ENCODE results near the gene CKS2.

The CKS2 gene

DNA sequence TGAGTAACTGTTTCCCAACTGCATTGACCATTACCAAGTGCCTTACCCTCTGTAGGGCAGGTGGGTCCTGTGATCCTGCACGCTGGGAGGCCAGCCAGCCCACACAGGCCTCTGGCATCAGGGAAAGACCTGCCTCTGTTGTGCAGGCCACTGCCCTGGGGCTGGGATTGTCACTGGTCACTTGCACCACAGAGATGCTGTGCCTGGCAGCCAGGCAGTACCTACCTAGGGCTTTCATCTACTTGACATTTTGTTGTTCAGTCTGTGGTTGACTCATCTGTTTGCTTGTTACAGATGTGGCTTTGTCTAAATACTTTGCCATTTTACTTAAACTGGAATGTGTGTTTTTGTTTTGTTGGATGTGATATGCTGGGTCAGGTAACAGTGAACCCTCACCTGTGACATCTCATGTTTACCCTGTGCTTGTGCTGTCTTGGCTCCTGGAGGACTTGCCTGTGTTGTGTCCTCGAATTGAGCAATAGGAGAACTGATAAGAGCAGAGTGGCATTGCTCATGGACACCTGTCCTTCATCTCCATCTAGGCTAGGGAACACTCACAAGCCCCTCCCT is 40.1 kb downstream of the CKS2 start:
- DNase-seq (ENCODE audit: low read depth, low spot score), result no peak

DNA sequence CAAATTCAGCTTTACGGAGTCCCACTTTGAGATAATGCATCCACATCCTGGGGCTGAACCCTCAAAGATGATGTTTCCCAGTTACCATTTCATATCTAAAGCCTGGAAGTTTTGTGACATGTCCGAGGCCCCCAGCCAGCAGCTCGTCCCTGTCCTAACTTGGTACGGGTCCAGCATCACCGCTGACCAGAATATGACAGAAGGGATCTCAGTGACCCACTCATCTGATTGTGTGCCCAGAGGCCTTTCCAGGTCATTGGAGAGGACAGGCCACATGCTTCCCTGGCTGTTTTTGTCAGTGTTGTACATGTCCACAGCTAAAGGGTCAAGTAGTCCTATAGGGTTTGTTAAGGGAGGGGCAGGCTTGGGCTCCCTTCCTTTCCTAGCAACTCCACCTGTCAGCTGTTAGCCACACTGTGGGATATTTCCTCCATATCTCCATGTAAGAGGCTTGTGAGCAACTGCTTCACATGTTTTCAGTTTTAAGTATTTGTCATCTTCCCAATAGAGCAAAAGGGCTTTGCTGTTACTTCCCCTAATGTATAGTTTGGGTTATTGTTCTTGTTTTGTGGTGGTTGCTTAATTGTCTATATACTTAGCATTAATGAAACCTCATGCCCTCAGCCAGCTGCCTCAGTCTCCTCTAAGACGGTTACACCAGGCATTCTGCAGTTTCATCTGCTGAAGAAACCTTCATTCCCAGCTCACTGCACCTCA is 40.7 kb downstream of the CKS2 start:
- DNase-seq (ENCODE audit: low read depth, low spot score), result no peak

DNA sequence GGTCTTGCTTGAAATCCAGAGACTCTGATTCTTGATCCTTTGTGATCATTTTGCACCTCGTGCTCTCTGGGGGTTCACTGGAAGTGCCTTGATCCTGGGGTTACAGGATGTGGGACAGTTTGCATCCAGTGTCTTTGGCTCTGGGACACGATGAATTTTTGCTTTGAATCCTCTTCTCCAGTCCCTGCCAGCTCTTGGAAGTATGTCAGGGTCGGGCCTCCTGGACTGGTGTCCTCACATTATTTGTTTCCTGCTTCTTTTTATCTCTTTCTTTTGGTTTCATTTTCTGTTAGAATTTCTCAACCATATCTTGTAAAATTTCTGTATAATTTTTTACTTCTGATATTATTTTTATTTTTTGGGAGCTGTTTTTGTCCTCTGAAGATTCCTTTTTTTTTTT is 41.5 kb downstream of the CKS2 start:
- no peak for DNase-seq (ENCODE audit: low read depth, low spot score)

DNA sequence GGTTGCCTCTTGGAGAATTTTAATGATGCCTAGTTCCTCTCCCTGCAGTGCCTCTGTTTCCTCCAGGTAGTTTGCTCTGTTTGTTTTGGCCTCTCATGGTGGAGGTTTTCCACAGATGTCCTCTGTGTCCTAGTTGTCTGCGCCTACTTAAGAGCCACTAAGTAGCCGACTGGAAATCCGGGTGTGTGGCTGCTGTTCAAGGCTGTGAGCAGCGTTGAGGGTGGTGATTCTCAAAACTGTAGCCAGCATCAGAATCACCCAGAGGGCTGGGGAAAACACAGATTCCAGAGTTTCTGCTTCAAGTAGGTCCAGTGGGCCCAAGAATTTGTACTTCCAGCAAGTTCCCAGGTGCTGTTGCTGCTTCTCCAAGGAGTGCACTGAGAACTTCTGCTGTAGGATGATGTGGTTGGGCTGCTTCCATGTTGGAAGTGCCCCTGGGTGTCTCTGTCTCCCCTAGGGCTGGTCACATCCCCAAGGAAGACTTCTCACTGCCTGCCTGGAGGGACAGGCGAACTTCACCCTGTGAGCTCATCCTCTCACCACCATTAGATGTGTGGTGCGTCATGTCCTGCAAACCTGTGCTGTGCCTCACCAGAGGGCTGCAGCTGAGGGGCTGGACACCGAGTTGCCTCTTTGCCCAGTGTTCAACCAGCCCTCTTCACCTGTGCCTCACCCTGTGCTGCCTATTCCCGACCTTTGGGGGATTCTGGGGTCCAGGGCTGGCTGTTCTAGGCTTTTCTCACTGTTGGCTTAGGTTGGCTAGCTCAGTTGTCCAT is 42.1 kb downstream of the CKS2 start:
- DNase-seq (ENCODE audit: low read depth, low spot score), result no peak

DNA sequence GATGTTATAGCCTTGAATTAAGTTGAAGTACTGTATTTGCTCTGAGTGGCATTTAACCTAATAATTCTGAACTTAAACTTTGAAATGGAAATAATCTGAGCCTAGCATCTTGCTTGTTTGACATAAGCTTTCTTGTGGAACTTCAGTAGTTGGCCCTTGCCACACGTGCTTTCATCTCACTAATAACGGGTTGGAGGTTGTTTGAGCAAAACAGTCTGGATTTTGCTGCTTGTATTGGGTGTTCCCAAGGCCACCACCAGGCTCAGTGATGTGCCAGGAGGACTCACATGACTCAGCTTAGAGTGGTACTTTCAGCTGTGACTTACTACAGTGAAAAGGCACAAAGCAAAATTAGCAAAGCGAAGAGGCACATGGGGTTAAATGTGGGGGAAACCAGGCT is 43.0 kb downstream of the CKS2 start:
- no peak for DNase-seq (ENCODE audit: low read depth, low spot score)

DNA sequence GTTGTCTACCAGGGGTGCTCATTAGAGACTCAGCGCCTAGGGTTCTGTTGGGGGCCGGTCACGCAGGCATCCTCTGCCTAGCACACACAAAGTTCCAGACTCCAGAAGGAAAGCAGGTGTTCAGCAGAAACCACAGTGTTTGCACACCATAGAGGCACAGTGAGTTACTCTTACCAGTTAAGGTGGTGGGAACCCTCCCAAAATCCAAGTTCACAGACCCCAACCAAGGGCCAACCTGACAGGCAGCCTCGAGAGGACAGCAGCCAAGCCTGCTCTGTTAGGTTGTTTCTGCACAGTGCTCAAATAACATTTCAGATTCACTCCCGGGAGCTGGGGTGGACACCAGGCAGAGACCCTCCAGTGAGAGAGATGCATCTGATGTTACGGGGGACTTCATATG is 43.5 kb downstream of the CKS2 start:
- DNase-seq (ENCODE audit: low read depth, low spot score), result no peak

DNA sequence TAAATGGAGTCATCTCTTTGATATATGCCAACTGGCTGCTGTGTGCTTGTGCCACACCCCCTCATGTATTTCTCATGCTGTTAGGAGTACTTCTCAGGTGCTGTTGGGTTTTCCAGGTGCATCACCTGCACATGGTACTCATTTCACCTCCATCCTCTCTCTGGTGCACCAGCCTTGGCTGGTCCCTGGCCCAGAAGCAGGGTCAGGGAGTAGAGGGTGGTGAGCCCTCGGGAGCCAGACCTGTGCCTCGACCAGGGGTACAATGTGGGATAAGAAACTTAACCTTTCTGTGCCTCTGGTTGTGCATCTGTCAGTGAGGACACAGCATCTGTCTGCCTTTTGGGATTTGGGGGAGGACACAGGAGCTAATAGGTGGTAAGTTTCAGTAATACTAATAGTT is 45.8 kb downstream of the CKS2 start:
- no peak for DNase-seq (ENCODE audit: low read depth, low spot score)

DNA sequence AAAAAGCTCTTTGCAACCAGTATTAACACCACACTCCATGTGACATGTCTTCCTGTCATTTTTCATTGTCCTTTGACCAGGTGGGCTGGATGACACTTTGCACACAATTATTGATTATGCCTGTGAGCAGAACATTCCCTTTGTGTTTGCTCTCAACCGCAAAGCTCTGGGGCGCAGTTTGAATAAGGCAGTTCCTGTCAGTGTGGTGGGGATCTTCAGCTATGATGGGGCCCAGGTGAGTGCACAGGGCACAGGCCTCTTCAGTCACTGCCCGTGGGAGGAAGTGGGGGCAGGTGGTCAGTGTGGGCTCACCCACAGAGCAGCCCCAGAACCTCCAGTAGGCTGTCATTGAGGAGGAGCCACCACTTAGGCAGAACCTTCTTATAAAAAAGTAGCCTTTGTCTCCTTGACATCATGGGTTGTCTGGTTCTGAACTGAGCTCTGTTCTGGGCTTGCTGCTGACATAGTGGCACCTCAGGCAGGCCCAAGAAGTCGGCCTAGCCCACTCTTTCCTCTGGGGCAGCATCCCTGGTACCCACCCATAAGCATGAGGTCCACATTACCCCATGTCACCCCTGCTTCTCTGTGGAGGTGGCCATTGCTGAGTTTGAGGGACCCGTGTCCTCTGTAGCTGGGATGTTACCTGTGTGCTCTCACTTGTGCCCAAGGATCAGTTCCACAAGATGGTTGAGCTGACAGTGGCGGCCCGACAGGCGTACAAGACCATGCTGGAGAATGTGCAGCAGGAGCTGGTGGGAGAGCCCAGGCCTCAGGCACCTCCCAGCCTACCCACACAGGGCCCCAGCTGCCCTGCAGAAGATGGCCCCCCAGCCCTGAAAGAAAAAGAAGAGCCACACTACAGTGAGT is 46.6 kb downstream of the CKS2 start:
- DNase-seq (ENCODE audit: low read depth, low spot score), result no peak

DNA sequence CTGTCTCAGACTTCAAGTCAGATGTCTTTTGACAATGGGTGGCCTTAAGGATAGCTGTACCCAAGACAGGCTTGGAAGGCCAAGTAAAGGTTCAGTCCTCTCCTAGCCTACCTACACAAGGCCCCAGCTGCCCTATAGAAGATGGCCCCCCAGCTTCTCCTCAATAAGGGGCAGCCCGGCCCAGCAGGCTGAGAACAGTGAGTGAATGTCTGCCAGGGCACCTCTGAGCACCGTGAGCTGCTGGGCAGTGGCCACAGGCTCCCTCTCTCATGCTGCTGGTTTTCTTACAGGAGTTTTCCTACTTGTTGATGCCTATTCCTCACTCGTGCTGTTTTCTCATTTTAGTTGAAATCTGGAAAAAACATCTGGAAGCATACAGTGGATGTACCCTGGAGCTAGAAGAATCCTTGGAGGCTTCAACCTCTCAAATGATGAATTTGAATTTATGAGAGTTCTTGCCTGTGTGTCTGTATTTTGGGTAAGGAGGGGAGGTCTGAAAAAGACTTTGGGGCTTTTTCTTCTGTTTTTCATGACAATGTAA is 47.5 kb downstream of the CKS2 start:
- no peak for DNase-seq (ENCODE audit: low read depth, low spot score)

DNA sequence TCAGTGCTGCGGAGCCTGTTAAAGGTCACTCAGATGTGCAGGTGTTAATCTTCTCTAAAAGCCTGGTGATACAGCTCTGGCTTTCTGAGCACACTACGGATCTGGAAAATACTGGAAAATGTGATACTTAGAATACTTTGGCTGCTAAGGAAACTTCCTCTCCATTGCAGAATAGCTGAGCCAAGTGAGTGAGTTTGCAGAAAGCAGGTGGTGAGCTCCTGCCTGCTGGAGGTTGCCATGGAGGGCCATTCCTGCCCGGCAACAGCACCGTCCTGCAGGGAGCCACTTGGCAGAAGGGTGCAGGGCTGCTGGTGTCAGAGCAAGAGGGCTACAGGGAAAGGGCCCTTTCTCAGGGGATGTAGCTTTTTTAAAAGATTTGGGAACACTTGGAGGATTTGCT is 48.0 kb downstream of the CKS2 start:
- DNase-seq (ENCODE audit: low read depth, low spot score), result no peak

DNA sequence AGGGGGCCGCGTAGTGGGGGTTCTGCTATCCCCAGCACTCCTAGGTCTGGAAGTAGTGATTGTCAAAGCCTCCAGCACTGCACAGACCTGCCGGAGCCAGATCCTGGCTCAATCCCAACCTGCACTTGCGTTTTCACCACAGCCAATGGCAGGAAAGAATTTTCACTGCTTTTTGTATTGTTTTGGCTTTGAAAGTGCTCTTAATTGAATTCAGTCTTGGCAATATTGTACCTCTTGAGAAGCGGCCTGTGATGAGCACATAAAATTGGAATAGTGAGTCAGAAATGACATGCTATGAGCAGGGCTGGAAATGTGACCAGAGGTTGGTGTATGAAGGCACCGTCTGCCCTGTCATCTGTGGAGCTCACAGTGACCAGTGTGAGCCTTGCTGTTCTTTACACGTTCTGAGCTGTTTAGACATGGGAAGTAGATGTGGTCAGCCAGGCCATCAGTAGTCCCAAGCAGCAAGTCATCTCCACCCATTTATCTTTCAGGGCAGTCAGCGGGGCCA is 48.8 kb downstream of the CKS2 start:
- no peak for DNase-seq (ENCODE audit: low read depth, low spot score)

DNA sequence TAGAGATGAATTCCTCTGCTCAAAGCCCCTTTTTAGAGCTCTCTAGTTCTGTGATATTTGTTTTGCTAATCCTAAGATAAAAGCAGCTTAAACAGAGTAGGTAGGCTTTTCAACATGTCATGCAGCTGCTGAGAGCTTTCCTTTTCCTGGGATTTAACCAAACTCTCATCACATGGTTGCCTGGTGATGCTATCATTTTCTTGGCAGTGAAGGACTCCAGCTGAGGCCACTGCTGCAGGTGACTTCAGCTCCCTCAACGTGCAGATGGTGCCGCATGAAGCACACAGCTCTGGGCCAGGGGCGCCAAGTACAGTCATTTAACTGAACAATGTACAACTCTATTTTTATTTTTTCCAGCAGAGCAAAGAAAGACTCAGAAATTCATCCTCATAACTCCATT is 49.5 kb downstream of the CKS2 start:
- no peak for DNase-seq (ENCODE audit: low read depth, low spot score)

DNA sequence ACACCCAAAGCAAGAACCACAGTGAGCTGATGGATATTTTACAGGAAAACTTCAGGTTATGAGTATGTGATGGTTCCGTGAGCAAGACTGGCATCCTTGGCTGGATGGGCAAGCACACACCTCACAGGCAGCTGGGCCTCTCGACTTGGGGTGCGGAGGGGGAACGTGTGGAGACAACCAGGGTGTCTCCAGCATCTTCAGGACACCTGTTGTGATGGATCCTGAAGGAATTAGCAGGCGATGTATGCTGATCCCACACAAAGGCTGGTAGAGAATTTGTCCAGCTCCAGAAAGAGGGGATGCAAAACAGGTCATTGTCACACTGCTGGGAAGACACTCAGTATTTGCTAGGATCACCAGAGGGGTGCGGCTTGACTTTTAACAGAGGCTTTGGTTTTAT is 50.0 kb downstream of the CKS2 start:
- DNase-seq (ENCODE audit: low read depth, low spot score), result no peak

DNA sequence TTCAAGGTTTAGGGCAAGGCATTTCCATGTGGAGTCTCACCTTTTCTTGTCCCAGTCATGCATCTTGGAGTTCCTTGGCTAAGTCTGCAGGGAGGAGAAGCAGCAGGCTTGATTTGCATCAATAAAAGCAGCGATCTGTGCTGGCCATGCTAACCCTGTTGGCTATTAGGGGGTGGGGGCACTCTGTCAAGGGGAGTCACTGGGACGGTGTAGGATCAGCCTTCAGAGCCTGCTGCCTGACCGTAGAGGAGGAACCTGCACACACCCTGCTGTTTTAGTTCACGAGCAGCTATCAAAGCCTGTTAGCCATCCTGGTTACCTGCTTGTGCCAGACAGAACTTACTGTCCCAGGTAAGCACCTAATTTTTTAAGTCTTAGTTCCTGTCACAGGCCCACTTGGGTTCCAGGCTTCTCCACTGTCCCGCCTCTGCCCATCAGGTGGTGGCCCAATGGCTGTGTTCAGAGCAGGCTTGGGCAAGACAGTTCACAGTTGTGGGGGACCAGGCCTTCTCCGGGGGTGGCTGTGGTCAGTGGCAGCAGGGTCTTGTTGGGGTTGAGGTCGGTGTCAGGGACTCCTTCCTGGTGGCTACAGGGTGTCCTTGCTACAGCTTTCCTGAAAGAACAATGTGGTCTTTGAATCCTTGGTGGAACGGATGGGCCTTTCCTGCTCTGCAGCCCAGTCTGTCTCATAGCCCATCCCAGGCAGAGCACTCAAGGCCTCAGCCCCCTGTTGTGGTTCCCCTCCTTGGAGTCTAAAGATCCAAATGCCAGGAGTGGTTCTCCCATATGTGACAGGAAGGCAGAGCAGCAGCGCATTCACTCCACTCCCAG is 51.0 kb downstream of the CKS2 start:
- no peak for DNase-seq (ENCODE audit: low read depth, low spot score)

DNA sequence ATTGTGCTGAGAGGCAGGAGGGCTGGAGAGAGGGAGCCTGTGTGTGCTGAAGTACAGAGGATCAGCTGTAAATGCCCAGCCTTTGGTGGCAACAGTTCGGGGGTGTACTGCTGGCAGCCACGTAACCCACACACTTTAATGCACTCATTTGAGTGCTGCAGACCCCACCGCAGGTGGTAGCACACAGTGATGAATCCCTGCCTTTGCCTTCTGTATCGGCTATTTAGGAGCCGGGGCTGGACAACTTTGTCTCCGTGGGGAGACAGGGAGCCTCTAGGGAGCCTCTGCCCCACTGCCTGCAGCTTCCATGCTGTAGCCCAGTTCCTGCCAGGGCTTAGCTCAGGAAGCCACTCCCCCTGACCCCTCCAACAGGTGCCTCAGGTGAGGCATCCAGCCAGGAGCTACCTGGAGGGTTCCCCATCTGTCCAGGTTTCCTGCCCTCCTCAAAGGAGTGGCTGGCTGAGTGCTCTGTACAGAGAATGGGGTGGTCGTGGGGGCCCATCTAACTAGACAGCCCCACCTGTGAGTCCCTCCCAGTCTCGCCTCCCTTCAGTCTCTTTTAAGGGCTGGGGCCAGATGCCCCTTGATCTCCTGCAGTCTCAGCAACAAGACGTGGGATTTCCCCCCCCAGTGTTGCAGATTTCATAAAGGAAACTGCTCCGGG is 51.8 kb downstream of the CKS2 start:
- no peak for DNase-seq (ENCODE audit: low read depth, low spot score)

DNA sequence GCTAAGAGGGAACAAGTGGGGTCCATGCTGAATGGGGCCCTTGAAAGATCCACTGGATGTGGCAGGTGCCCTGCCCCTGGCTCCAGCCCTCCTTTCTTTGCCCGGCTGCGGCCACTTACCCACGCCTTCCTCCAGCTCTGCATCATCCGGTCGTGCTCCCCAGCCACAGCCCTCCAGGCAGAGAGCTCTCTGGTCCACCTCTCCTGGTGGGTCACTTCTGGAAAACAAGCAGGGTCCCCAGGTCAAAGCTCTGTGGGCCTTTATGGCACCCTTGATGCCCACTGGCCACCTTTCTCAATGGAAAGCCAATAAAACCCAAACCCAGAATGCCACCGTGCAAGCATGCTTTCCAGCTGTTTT is 52.3 kb downstream of the CKS2 start:
- DNase-seq (ENCODE audit: low read depth, low spot score), result no peak

DNA sequence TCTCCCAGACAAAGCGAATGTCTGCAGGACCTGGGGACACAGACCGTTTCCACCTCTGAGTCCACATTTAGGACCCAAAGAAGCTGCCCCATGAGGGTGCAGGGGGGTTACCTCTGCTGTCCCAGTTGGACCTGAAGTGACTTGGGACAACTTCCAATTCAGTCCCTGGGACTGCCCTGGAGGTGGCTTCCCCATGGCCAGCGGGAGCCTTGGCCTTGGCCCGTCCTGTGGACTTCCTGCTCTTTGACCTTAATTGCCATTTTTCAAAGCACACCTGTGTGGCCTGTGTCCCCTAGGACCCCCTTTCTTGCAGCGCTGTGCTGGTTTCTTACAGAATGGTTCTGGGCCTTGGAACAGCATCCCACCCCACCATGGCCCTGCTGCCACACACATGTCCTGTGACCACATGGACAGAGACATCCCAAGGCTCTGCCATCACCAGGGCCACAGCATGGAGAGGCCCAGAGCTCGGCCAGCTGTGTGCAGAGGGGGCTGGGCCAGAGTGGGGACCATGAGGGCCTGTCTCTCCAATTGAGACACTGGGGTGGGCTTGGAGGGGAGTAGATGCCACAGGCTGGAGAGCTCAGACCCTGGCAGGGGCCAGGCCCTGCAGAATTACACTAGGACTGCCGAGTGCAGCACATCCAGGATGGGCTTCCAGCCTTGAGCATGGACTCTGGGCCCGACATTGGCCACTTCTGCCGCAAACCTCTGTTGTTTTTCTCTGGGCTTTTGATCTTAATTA is 53.1 kb downstream of the CKS2 start:
- DNase-seq (ENCODE audit: low read depth, low spot score), result no peak

DNA sequence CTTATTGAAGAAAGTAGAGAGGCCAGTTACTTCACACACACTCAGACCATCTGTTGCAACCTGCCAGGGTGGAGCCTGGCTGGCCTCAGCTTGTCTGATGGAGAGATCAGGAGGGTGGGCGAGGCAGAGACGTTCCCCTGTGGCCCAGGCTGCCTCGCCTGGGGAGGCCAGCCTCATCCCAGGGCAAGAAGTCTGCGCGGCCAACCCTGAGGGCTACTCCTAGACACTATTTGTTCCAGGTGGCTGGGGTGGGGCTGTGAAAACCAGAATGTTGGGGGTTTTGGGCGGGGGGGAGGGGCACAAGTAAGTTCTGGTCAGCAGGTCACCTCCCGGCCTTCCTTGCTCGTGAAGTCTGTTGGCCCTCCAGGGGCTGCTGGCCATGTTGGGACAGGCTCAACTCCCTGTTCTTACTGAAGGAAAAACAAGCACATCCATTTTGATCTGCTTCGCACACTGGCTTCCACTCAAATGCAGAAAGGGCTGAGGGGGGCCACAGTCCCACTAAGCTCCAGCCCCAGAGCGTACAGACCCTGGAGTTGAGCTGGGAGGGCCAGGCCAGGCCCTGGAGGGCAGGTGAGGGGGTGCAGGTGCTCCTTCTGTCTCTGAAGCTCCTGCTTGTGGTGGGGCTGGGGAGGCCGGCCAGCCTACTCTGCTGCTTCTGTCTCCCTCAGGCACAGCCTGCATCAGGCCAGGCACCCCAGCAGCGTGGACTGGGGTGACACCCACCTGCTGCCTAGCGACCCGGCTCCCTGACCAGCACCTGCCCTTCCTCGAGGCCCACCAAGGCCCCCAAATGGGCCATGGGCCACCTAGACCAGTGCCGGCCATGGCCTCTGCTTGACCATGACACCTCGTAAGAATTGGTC is 53.9 kb downstream of the CKS2 start:
- no peak for DNase-seq (ENCODE audit: low read depth, low spot score)

DNA sequence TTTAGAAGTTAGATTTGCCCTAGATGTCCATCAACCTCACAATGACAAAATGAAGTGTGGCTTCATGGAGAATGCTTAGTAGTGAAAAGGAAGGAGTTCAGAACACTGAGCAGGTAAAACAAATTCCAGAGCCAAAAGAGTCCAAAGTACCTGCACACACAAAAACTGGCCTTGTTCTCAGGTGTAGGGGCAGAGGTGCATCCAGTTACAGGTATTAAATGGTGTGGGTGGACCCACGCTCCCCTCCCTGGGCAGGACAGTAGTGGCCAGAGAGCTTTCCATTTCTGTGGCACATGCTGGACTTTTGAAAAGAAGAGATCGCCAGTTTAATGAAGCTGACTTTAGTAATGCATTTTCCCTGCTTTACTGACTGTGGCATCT is 54.5 kb downstream of the CKS2 start:
- no peak for DNase-seq (ENCODE audit: low read depth, low spot score)

Measured in brain pericyte (primary cell).